ENCODE results near the gene DLGAP4.

DLGAP4 gene

DNA sequence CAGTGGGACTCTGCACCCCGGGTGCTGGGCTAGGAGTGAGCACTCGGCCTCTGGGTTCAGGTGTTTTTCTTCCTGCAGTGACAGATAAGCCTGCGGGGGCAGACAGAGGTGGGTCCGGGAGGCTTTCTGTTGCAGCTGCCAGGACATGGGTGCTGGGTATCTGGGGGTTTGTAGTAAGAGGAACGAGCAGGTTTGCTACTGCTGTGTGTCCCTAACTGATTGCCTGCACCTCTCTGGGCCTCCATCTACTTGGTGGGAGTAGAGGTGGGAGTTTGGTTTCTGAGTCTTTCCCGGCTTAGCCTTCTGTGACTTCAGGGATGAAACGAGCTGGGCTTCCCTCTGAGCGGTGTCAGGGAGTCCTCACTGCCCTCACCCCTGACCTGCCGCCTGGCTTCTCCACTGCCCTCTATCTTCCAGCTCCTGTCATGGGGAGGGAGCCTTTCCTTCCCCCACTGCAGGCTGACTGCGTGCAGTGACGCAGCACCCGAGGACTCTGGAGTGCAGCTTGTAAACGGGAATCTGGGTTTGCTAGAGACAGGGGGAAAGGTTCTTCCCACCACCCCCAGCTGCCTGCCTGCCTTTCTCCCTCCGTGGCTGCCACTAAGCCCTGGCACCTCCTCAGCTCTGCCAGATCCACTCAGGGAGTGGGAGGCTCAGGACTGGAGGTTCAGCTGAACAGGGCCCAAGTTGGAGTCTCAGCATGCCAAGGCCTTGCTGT, 6.7 kb downstream of the DLGAP4 start:
- Histone ChIP-seq H3K27me3 (ENCODE audit: control insufficient read depth in 1 of 2, insufficient read depth in 2 of 2, low read length in 2 of 2) (peaks cover 8 to 36% of the 10 kb centered on the region in 2 donors), H3K9ac (ENCODE audit: low read length) (no peak overlapping the region), H3K36me3 (ENCODE audit: insufficient read depth, low read length) (no peaks in the 10 kb centered on the region), H3K4me3 (ENCODE audit: low read depth in 1 of 2, low read length in 2 of 2) (no peak overlapping the region), H3K4me1 (ENCODE audit: insufficient read depth, low read length) (no peaks in the 10 kb centered on the region), H3K27ac (ENCODE audit: low read depth, low read length) (no peak overlapping the region), H3K9me3 (ENCODE audit: low read length) (no peaks in the 10 kb centered on the region)

DNA sequence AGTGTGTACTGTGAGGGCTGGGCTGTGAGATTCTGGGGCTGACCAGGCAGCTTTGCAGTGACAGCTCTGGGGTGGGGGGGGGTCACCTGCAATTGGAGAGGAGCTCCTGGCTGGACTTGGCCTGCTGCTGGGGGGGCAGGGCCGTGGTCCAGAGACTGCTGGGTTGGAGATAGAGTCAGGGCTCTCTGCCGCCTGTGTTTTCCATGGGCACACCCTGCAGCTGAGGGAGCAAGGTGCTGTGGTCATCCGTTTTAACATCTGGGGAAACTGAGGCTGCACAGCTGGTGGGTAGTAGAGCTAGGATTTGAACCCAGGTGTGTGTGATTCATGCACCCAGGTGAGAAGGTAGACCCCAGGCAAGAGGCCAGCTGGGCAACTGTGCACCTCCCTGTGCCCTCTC, 7.3 kb downstream of the DLGAP4 start:
- no peak overlapping the region for H3K9ac ChIP-seq (ENCODE audit: low read length)
- peaks cover 2 to 30% of the 10 kb centered on the region in 2 donors for H3K27me3 ChIP-seq (ENCODE audit: control insufficient read depth in 1 of 2, insufficient read depth in 2 of 2, low read length in 2 of 2)
- no peaks in the 10 kb centered on the region for H3K4me1 ChIP-seq (ENCODE audit: insufficient read depth, low read length)

DNA sequence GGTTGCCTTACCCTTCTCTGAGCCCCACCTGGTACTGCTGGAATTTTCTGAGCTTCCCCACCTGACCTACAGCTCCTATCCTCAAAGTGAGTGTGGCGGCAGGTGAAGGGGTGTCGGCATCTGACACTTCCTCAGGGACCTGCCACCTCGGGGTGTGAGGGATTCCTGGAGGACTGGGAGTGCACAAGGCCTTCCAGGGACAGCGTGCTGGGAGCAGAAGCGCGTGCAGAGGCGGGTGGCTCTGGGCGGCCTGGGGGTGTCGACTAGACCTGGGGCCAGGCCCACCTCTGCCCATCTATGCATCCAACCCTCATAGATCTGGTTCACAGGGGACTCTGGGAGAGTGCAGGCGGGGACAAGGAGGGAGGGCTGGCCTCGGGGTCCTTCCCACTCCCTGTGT, 7.8 kb downstream of the DLGAP4 start:
- H3K27me3 ChIP-seq (ENCODE audit: control insufficient read depth in 1 of 2, insufficient read depth in 2 of 2, low read length in 2 of 2): peaks cover 0 to 26% of the 10 kb centered on the region in 2 donors

More for the DNA sequence above, 7.3 kb downstream of the DLGAP4 start:
- H3K4me3 ChIP-seq (ENCODE audit: low read depth in 1 of 2, low read length in 2 of 2): no peak overlapping the region
- H3K36me3 ChIP-seq (ENCODE audit: insufficient read depth, low read length): no peaks in the 10 kb centered on the region
- H3K9me3 ChIP-seq (ENCODE audit: low read length): no peaks in the 10 kb centered on the region
- H3K27ac ChIP-seq (ENCODE audit: low read depth, low read length): no peak overlapping the region

DNA sequence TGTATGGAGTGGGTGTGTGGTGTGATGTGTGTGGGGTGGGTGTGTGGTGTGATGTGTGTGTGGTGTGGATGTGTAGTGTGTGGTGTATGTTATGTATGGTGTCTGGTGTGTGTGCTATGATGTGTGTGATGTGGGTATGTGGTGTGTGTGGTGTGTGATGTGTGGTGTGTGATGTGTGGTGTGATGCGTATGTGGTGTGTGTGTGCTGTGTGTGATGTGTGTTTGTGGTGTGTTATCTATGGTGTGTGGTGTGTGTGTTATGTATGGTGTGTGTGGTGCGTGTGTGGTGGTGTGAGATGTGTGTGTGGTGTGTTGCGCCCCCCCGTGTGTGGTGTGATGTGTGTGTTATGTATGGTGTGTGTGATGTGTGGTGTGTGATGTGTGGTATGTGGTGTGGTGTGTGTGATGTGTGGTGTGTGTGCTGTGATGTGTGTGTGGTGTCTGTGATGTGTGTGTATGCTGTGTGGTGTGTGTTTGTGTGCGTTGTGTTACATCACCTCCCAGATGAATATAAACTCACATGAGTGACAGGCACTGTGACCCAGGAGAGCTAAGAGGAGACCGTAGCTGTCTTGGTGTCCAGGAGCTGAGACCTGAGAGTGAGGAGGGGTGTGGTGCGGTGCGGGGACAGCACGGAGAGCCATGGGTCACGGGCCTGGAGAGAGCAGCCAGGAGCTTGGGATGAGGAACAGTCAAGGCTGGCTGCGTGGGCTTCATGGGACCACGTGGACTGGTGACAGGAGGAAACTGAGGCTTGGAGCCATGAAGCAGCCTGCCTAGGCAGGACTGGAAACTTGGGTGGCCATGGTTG, 8.8 kb downstream of the DLGAP4 start:
- Histone ChIP-seq H3K9ac (ENCODE audit: low read length) (no peak overlapping the region), H3K27ac (ENCODE audit: low read depth, low read length) (no peak overlapping the region), H3K4me3 (ENCODE audit: low read depth in 1 of 2, low read length in 2 of 2) (no peak overlapping the region), H3K27me3 (ENCODE audit: control insufficient read depth in 1 of 2, insufficient read depth in 2 of 2, low read length in 2 of 2) (peaks cover 0 to 16% of the 10 kb centered on the region in 2 donors), H3K36me3 (ENCODE audit: insufficient read depth, low read length) (no peaks in the 10 kb centered on the region), H3K9me3 (ENCODE audit: low read length) (no peaks in the 10 kb centered on the region), H3K4me1 (ENCODE audit: insufficient read depth, low read length) (no peaks in the 10 kb centered on the region)

More for the DNA sequence above, 7.8 kb downstream of the DLGAP4 start:
- no peaks in the 10 kb centered on the region for H3K9me3 ChIP-seq (ENCODE audit: low read length)
- no peak overlapping the region for H3K9ac ChIP-seq (ENCODE audit: low read length)
- no peak overlapping the region for H3K27ac ChIP-seq (ENCODE audit: low read depth, low read length)
- no peaks in the 10 kb centered on the region for H3K4me1 ChIP-seq (ENCODE audit: insufficient read depth, low read length)
- no peak overlapping the region for H3K4me3 ChIP-seq (ENCODE audit: low read depth in 1 of 2, low read length in 2 of 2)
- H3K36me3 ChIP-seq (ENCODE audit: insufficient read depth, low read length): no peaks in the 10 kb centered on the region

DNA sequence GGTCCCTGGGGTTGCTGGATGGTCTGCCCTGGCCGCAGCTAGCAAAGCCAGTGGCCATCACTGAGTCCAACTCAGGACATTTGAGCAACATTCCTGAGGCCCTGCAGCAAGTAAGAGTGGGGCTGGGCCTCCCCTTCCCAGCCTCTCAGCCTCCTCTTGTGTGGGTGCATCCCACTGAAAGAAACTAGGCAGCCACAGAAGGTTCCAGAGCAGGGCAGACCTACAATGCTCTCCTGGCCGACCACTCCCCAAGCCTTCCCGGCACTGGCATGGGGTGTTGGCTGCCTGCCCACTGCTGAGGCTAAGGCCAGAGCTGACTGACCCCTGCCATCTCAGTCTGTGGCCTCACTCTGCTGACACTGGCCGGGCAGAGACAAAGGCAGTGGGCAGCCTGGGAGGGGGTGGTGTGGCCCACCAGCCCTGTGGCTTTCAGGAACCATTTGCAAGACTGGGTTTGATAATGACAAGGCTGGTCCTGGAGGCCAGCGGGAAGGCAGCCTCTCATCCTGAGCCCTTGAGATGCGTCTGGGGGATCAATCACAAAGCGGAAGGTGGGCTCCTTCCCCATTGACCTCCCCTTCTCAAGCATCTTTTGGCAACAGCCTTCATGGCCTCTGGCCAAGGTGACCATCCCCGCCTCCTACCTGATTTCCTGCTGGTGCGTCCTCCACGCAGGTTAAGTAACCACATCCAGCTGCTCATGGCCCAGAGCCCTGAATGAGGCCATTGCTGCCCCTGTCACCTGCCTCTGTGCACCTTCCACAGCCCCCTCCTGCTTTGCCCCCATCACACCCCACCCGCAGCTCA, 9.6 kb downstream of the DLGAP4 start:
- no peaks in the 10 kb centered on the region for H3K36me3 ChIP-seq (ENCODE audit: insufficient read depth, low read length)
- H3K4me3 ChIP-seq (ENCODE audit: low read depth in 1 of 2, low read length in 2 of 2): no peak overlapping the region
- no peak overlapping the region for H3K9ac ChIP-seq (ENCODE audit: low read length)
- H3K27ac ChIP-seq (ENCODE audit: low read depth, low read length): no peak overlapping the region
- no peaks in the 10 kb centered on the region for H3K4me1 ChIP-seq (ENCODE audit: insufficient read depth, low read length)
- no peaks in the 10 kb centered on the region for H3K9me3 ChIP-seq (ENCODE audit: low read length)
- peaks cover 0 to 22% of the 10 kb centered on the region in 2 donors for H3K27me3 ChIP-seq (ENCODE audit: control insufficient read depth in 1 of 2, insufficient read depth in 2 of 2, low read length in 2 of 2)

DNA sequence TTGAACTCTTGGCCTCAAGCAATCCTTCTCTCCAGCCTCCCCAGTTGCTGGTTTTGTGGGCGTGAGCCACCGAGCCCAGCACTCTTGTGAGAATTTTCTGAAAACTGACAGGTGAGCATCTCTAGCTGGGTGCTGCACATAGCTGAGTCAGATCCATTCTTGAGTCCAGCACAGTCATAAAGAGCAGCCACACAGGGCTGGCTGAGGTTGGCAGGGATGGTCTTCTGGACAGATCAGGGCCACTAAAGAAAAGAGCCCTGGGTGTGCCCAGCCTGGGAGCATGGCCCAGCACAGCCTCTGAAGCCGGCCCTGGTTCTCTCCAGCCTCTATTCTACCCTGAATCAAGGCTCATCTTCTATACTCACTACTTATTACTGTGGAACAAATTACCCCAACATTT, 11.5 kb downstream of the DLGAP4 start:
- H3K4me3 ChIP-seq (ENCODE audit: low read depth in 1 of 2, low read length in 2 of 2): no peak overlapping the region
- no peaks in the 10 kb centered on the region for H3K4me1 ChIP-seq (ENCODE audit: insufficient read depth, low read length)
- no peaks in the 10 kb centered on the region for H3K9me3 ChIP-seq (ENCODE audit: low read length)
- H3K36me3 ChIP-seq (ENCODE audit: insufficient read depth, low read length): no peaks in the 10 kb centered on the region
- H3K9ac ChIP-seq (ENCODE audit: low read length): no peak overlapping the region
- no peak overlapping the region for H3K27ac ChIP-seq (ENCODE audit: low read depth, low read length)
- H3K27me3 ChIP-seq (ENCODE audit: control insufficient read depth in 1 of 2, insufficient read depth in 2 of 2, low read length in 2 of 2): peaks cover 0 to 19% of the 10 kb centered on the region in 2 donors

DNA sequence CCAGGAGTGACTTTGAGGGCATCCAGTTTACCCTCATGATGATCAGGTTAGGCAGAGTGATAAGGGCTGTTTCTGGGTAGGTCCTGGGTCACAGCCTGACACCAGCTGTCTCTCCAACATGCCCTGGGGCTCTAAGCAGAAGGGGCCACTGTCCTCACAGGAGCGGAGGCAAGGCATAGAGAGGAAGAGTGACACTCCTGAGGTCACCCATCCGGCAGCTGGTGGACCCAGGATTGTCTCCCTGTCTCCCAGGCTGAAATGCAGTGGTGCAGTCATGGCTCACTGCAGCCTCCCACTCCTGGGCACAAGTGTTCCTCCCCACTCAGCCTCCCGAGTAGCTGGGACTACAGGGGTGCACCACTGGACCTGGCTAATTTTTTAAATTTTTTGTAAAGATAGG, 12.0 kb downstream of the DLGAP4 start:
- no peaks in the 10 kb centered on the region for H3K36me3 ChIP-seq (ENCODE audit: insufficient read depth, low read length)
- no peaks in the 10 kb centered on the region for H3K4me1 ChIP-seq (ENCODE audit: insufficient read depth, low read length)
- H3K27ac ChIP-seq (ENCODE audit: low read depth, low read length): no peak overlapping the region
- H3K9ac ChIP-seq (ENCODE audit: low read length): no peak overlapping the region
- no peak overlapping the region for H3K4me3 ChIP-seq (ENCODE audit: low read depth in 1 of 2, low read length in 2 of 2)
- H3K27me3 ChIP-seq (ENCODE audit: control insufficient read depth in 1 of 2, insufficient read depth in 2 of 2, low read length in 2 of 2): peaks cover 0 to 14% of the 10 kb centered on the region in 2 donors
- no peaks in the 10 kb centered on the region for H3K9me3 ChIP-seq (ENCODE audit: low read length)

DNA sequence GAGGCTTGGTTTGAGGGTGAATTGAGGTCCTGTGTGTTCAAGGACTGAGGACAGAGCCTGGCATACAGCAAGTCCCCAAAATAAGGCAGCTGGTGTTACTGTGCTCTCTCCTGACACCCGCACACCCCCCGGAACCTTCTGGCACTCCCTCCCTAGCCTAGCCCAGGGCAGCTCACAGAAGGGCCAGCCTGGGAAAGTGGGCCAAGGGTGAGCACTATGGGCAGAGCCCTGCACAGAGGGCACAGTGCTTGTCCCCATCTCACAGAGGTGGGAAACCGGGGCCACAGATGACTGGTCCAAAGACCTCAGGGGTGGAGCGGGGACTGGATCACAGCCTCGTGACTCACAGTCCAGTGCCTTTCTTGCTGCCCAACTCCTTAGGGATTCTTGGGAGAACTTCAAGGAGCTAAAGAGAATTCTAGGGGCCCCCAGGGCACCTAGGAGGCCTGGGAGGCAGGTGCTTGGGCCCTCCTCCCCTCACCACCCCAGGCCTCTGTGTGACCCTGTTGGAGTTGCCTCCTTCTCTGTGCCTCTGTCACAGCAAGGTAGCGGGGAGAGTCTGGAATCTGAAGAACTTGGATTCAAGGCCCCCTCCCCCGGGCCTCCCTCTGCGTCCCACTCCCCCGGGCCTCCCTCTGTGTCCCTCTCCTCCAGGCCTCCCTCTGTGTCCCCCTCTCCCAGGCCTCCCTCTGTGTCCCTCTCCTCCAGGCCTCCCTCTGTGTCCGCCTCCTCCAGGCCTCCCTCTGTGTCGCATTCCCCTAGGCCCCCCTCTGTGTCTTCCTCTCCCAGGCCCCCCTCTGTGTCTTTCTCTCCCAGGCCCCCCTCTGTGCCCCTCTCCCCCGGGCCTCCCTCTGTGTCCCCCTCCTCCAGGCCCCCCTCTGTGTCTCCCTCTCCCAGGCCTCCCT, 13.5 kb downstream of the DLGAP4 start:
- Histone ChIP-seq H3K27me3 (ENCODE audit: control insufficient read depth in 1 of 2, insufficient read depth in 2 of 2, low read length in 2 of 2) (peaks cover 0 to 6% of the 10 kb centered on the region in 2 donors), H3K36me3 (ENCODE audit: insufficient read depth, low read length) (no peaks in the 10 kb centered on the region), H3K9me3 (ENCODE audit: low read length) (no peaks in the 10 kb centered on the region), H3K4me3 (ENCODE audit: low read depth in 1 of 2, low read length in 2 of 2) (no peak overlapping the region), H3K27ac (ENCODE audit: low read depth, low read length) (no peak overlapping the region), H3K4me1 (ENCODE audit: insufficient read depth, low read length) (no peaks in the 10 kb centered on the region), H3K9ac (ENCODE audit: low read length) (no peak overlapping the region)

DNA sequence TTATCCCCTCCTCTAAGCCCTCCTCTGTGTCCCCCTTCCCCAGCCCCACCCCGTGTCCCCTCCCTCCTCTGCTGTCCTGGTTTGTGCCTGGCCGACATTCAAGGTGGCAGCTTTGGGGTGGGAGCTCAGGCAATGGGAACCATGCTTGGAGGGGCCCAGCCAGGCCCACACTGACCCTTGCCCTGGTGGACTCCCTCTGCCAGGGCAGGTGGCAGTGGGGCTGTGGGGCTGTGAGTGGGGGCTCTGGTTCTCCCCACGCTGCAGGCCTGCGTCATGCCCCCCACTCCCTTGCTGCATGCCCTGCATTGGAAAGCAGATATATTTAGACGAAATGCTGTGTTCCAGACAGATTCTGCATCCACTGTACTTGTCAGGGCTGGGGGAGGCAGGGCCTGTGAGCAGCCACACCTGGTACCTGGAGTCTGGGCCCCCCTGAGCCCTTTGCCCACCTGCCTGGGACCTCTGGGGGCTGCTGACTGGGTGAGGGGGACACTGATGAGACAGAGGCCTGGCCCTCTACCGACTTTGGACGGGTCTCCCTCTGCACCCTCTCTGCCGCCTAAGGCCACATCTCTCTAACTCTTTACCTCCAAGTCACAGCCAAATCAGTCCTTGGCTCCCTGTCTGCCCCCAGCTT, 14.2 kb downstream of the DLGAP4 start:
- H3K9me3 ChIP-seq (ENCODE audit: low read length): no peaks in the 10 kb centered on the region
- H3K9ac ChIP-seq (ENCODE audit: low read length): no peak overlapping the region
- H3K4me3 ChIP-seq (ENCODE audit: low read depth in 1 of 2, low read length in 2 of 2): no peak overlapping the region
- H3K27me3 ChIP-seq (ENCODE audit: control insufficient read depth in 1 of 2, insufficient read depth in 2 of 2, low read length in 2 of 2): peaks cover 0 to 6% of the 10 kb centered on the region in 2 donors
- no peaks in the 10 kb centered on the region for H3K36me3 ChIP-seq (ENCODE audit: insufficient read depth, low read length)
- H3K27ac ChIP-seq (ENCODE audit: low read depth, low read length): no peak overlapping the region
- no peaks in the 10 kb centered on the region for H3K4me1 ChIP-seq (ENCODE audit: insufficient read depth, low read length)

DNA sequence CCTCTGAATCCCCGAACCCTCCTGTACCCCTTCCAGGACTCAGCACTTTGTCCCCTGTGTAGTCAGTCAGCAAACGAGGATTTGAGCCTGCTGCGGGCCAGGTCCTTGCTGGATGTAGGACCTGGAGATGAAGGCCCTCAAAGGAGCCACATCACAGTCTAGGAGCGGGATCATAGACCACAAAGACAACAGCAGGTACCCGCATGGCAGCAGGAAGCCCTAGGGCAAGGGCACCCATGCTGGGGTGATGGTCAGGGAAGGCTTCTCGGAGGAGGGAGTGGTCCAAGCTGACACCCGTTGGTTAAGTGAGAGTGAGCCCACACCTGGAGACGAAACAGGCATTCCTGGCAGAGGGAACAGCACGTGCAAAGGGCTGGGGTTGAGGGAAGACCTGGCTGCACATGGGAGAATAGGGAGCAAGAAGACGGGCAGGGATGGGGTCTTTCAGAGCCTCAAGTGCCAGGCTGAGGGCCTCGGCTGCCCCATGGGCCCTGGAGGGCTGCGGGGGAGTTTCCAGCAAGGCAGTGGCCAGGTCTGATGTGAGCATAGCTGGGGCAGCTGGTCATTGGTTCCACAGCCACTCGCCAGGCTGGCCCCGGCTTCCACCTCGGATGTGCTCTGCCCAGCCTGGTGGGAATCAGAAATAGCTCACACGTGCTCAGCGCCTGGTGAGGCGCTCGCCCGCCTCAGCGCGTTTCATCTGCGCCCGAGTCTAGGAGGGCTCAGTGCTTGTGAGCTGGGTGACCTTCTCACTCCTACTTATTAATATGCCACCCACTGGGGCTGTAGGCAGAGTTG, 15.0 kb downstream of the DLGAP4 start:
- H3K27ac ChIP-seq (ENCODE audit: low read depth, low read length): no peak overlapping the region
- no peaks in the 10 kb centered on the region for H3K4me1 ChIP-seq (ENCODE audit: insufficient read depth, low read length)
- no peak overlapping the region for H3K9ac ChIP-seq (ENCODE audit: low read length)
- no peaks in the 10 kb centered on the region for H3K9me3 ChIP-seq (ENCODE audit: low read length)
- no peak overlapping the region for H3K4me3 ChIP-seq (ENCODE audit: low read depth in 1 of 2, low read length in 2 of 2)
- H3K27me3 ChIP-seq (ENCODE audit: control insufficient read depth in 1 of 2, insufficient read depth in 2 of 2, low read length in 2 of 2): peaks cover 0 to 6% of the 10 kb centered on the region in 2 donors
- no peaks in the 10 kb centered on the region for H3K36me3 ChIP-seq (ENCODE audit: insufficient read depth, low read length)
